Measurements from ENCODE around the gene CDH23.

GRCh38 chr10:71533936-71534335 lies 137.2 kb downstream of the CDH23 start:
- TF ChIP-seq CTCF (IDR thresholded peaks at IDR 0.05) (no peak), POLR2A (IDR thresholded peaks at IDR 0.05) (no peak)

All from vagina (tissue), 2 donors.